HG03571 (cell line): Measurements from ENCODE around the gene MYDGF.

Experiments used
- ATAC-seq: cut with Tn5 transposase; IDR thresholded peaks from one replicate; pipeline ENCODE4 v1.9.1; 2021; ENCODE audit not compliant: unreplicated experiment

Gene MYDGF

GRCh38 chr19:4613254-4613751 is 56.8 kb downstream of the MYDGF start:
- ATAC-seq, result no peak

GRCh38 chr19:4609878-4610511 is 60.1 kb downstream of the MYDGF start:
- ATAC-seq, result no peak
